HFF-Myc (cell line): Measurements from ENCODE around the gene SLC22A12.

Experiments
- DNase-seq: peaks from one replicate; pipeline ENCODE4 v3.0.0-alpha.2; 2011; ENCODE audit warnings: low read depth; ENCODE audit errors: extremely low read depth
- H3K4me3 ChIP-seq: replicated peaks from 2 replicates; pipeline ENCODE4 v1.5.1; 2011; ENCODE audit warnings: low read depth, mild to moderate bottlenecking, control low read depth, low read length
- TF ChIP-seq, protein P1 (sequence below): IDR thresholded peaks from 2 replicates; pipeline ENCODE4 v1.5.1; 2012; ENCODE audit warnings: mild to moderate bottlenecking, low read depth, low read length, control low read depth; ENCODE audit errors: missing control alignments

Gene SLC22A12

DNA sequence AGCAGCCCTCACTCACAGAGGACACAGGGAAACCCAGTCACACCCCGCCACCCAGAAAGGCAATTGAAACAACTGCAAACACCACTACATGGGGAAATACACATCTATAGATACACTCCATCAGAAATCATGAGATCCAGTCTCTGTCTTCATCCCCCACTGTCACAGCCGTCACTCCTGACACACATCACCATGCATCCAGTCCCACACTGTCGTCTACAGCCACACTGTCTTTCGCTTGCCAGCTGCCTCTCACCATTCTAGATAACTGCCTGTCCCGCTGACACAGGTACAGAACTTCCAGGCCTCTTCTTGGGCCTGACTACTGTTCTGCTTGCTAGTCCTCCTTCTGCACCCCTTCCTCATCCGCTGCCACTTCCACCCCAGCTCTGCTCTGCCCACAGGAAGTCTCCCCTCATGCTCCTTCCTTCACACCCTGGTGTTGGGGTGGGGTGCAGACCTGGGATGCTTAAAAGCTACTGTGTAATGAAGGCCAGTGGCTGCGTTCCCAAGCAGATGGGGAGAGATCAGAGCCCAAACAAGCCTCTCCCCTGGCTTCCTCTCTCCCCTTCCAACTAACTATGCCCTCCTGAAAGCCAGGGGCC is 42.6 kb downstream of the SLC22A12 start:
- DNase-seq, result no peak
- TF ChIP-seq, protein P1, sequence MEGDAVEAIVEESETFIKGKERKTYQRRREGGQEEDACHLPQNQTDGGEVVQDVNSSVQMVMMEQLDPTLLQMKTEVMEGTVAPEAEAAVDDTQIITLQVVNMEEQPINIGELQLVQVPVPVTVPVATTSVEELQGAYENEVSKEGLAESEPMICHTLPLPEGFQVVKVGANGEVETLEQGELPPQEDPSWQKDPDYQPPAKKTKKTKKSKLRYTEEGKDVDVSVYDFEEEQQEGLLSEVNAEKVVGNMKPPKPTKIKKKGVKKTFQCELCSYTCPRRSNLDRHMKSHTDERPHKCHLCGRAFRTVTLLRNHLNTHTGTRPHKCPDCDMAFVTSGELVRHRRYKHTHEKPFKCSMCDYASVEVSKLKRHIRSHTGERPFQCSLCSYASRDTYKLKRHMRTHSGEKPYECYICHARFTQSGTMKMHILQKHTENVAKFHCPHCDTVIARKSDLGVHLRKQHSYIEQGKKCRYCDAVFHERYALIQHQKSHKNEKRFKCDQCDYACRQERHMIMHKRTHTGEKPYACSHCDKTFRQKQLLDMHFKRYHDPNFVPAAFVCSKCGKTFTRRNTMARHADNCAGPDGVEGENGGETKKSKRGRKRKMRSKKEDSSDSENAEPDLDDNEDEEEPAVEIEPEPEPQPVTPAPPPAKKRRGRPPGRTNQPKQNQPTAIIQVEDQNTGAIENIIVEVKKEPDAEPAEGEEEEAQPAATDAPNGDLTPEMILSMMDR, result no peak
- H3K4me3 ChIP-seq, result no peak overlapping the region

DNA sequence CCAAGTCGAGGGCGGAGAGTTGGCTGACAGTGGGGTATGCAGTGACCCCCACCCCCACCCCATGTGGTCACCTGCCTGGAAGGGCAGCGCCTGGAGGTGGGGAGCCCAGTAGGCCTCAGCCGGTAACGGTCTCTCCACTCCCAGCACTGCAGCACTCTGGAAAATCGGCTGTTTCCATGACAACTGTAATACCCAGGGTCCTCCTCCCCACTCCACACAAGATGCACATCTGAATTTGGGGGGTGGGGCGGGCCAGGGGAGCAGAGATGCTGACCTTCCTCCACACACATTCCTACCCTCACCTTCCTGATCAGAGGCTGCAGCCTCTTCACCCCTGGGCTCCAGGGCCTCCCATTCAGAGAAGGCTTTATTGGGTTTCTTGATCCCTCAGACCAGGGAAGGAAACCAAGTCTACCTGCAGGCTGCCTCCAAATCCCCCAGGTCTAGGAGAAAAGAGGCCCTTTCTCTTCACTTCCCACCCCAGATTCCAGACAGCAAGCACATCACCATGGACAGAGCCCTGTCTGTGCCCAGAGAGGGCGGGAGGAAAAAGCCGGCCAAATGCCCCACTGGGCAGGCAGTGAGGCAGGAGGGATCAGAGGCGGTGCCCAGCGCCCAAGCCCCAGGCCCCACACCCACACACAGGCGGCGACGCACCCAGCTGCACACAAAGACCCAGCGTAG is 46.5 kb downstream of the SLC22A12 start:
- TF ChIP-seq, protein P1, result no peak
- DNase-seq, result no peak
- no peak overlapping the region for H3K4me3 ChIP-seq

- TF ChIP-seq, protein P1, result no peak
- no peak overlapping the region for H3K4me3 ChIP-seq
- DNase-seq, result no peak
Observed at GRCh38 chr11:64638018-64638665, 47.1 kb downstream of the SLC22A12 start.

- TF ChIP-seq, protein P1, result no peak
- H3K4me3 ChIP-seq, result no peak overlapping the region
- no peak for DNase-seq
Observed at GRCh38 chr11:64638829-64639228, 47.8 kb downstream of the SLC22A12 start.

DNA sequence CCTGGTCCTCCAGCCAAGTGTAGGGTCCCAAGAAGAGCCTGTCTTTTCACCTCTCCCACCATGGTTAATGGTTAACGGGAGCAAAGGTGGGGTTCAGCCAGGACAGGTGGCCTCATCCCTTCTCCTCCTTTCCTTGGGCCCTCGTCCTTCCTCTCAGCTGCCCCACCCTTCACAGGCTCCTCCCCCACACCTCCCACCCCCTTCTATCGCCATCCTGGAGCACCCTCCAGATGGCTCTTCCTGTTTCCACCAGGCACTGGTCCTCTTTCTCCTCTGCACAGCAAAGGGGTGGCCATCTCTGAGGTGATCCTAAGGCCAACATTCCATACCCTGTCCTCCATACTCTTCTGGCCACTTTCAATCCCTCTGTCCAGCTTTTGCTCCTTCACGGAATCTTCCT is 48.9 kb downstream of the SLC22A12 start:
- DNase-seq, result no peak
- H3K4me3 ChIP-seq, result no peak overlapping the region
- TF ChIP-seq, protein P1, result no peak

GRCh38 chr11:64641596-64642417 is 50.8 kb downstream of the SLC22A12 start:
- TF ChIP-seq, protein P1, result no peak
- no peak overlapping the region for H3K4me3 ChIP-seq
- DNase-seq, result no peak
